ENCODE results near the gene KLHL29.

KLHL29 gene

GRCh38 chr2:23493846-23494245 is 108.9 kb downstream of the KLHL29 start:
- DNase-seq (ENCODE audit: low read depth in 2 of 2) = no peak

- DNase-seq (ENCODE audit: low read depth in 2 of 2) = no peak
Observed at GRCh38 chr2:23494286-23494685, 109.3 kb downstream of the KLHL29 start.

- DNase-seq (ENCODE audit: low read depth in 2 of 2) = no peak
Observed at GRCh38 chr2:23495661-23496114, 110.7 kb downstream of the KLHL29 start.

- DNase-seq (ENCODE audit: low read depth in 2 of 2) = no peak
Observed at GRCh38 chr2:23496456-23496855, 111.5 kb downstream of the KLHL29 start.

GRCh38 chr2:23497063-23497462 is 112.1 kb downstream of the KLHL29 start:
- DNase-seq (ENCODE audit: low read depth in 2 of 2) = no peak

- DNase-seq (ENCODE audit: low read depth in 2 of 2) = no peak
Observed at GRCh38 chr2:23497536-23497935, 112.6 kb downstream of the KLHL29 start.

- no peak for DNase-seq (ENCODE audit: low read depth in 2 of 2)
Observed at GRCh38 chr2:23498943-23499342, 114.0 kb downstream of the KLHL29 start.

GRCh38 chr2:23499439-23499838 is 114.5 kb downstream of the KLHL29 start:
- no peak for DNase-seq (ENCODE audit: low read depth in 2 of 2)

GRCh38 chr2:23500836-23501235 is 115.9 kb downstream of the KLHL29 start:
- no peak for DNase-seq (ENCODE audit: low read depth in 2 of 2)

- no peak for DNase-seq (ENCODE audit: low read depth in 2 of 2)
Observed at GRCh38 chr2:23502096-23502495, 117.1 kb downstream of the KLHL29 start.

- no peak for DNase-seq (ENCODE audit: low read depth in 2 of 2)
Observed at GRCh38 chr2:23503097-23503496, 118.1 kb downstream of the KLHL29 start.

GRCh38 chr2:23503682-23504081 is 118.7 kb downstream of the KLHL29 start:
- no peak for DNase-seq (ENCODE audit: low read depth in 2 of 2)

GRCh38 chr2:23504591-23504990 is 119.6 kb downstream of the KLHL29 start:
- DNase-seq (ENCODE audit: low read depth in 2 of 2) = no peak

- no peak for DNase-seq (ENCODE audit: low read depth in 2 of 2)
Observed at GRCh38 chr2:23505218-23505983, 120.4 kb downstream of the KLHL29 start.

GRCh38 chr2:23505984-23506380 is 121.0 kb downstream of the KLHL29 start:
- DNase-seq (ENCODE audit: low read depth in 2 of 2) = no peak

- no peak for DNase-seq (ENCODE audit: low read depth in 2 of 2)
Observed at GRCh38 chr2:23506531-23507266, 121.7 kb downstream of the KLHL29 start.

- DNase-seq (ENCODE audit: low read depth in 2 of 2) = no peak
Observed at GRCh38 chr2:23507267-23508065, 122.5 kb downstream of the KLHL29 start.

- no peak for DNase-seq (ENCODE audit: low read depth in 2 of 2)
Observed at GRCh38 chr2:23508066-23508390, 123.0 kb downstream of the KLHL29 start.

- no peak for DNase-seq (ENCODE audit: low read depth in 2 of 2)
Observed at GRCh38 chr2:23509103-23509502, 124.1 kb downstream of the KLHL29 start.

GRCh38 chr2:23509596-23510292 is 124.8 kb downstream of the KLHL29 start:
- no peak for DNase-seq (ENCODE audit: low read depth in 2 of 2)

GRCh38 chr2:23510471-23510870 is 125.5 kb downstream of the KLHL29 start:
- DNase-seq (ENCODE audit: low read depth in 2 of 2) = no peak

- no peak for DNase-seq (ENCODE audit: low read depth in 2 of 2)
Observed at GRCh38 chr2:23512778-23513177, 127.8 kb downstream of the KLHL29 start.
